ELR (cell line): ENCODE measurements around the gene TUFT1.

Experiments
- DNase-seq: peaks from one replicate; pipeline ENCODE4 v3.0.0-alpha.2; 2015; ENCODE audit warnings: low read depth

Gene TUFT1

GRCh38 chr1:151540021-151540981, at the start of gene TUFT1:
Gene TUFT1, plus strand, starts transcription at chr1:151540309. Its CDS starts 58 bp downstream, at chr1:151540367.
- peak; percentile 96 for DNase-seq

- DNase-seq, result no peak
Measured at GRCh38 chr1:151491641-151492040, 48.5 kb upstream of the TUFT1 start.

GRCh38 chr1:151492120-151492519, 48.0 kb upstream of the TUFT1 start:
- DNase-seq, result no peak

GRCh38 chr1:151493042-151493441, 47.1 kb upstream of the TUFT1 start:
- DNase-seq, result no peak

- DNase-seq, result peak; percentile 87
Measured at GRCh38 chr1:151494741-151495281, 45.3 kb upstream of the TUFT1 start.

- no peak for DNase-seq
Measured at GRCh38 chr1:151495316-151495715, 44.8 kb upstream of the TUFT1 start.

- no peak for DNase-seq
Measured at GRCh38 chr1:151499365-151499764, 40.7 kb upstream of the TUFT1 start.

GRCh38 chr1:151499930-151500329, 40.2 kb upstream of the TUFT1 start:
- no peak for DNase-seq

- DNase-seq, result peak; percentile 39
Measured at GRCh38 chr1:151501474-151501873, 38.6 kb upstream of the TUFT1 start.

- DNase-seq, result no peak
Measured at GRCh38 chr1:151502035-151502700, 37.9 kb upstream of the TUFT1 start.

GRCh38 chr1:151502859-151503780, 37.0 kb upstream of the TUFT1 start:
- no peak for DNase-seq

- DNase-seq, result no peak
Measured at GRCh38 chr1:151504252-151504651, 35.9 kb upstream of the TUFT1 start.

GRCh38 chr1:151504759-151505158, 35.4 kb upstream of the TUFT1 start:
- DNase-seq, result peak; percentile 43

- DNase-seq, result peak; percentile 40
Measured at GRCh38 chr1:151508833-151509232, 31.3 kb upstream of the TUFT1 start.

GRCh38 chr1:151509350-151510019, 30.6 kb upstream of the TUFT1 start:
- no peak for DNase-seq

- DNase-seq, result no peak
Measured at GRCh38 chr1:151510020-151510405, 30.1 kb upstream of the TUFT1 start.

GRCh38 chr1:151510614-151510956, 29.5 kb upstream of the TUFT1 start:
- DNase-seq, result no peak

GRCh38 chr1:151510957-151511635, 29.0 kb upstream of the TUFT1 start, which contains the start of gene CGN:
Gene CGN, plus strand, starts transcription at chr1:151511387. Its CDS starts 7,133 bp downstream, at chr1:151518520.
- peak; percentile 84 for DNase-seq

- peak; percentile 59 for DNase-seq
Measured at GRCh38 chr1:151511636-151512215, 28.4 kb upstream of the TUFT1 start.

GRCh38 chr1:151512326-151512725, 27.8 kb upstream of the TUFT1 start:
- peak; percentile 54 for DNase-seq
